Muscle of leg (tissue), 11 donors: ENCODE results near the gene ZBTB7A. TPM values are rescaled to one million over a fixed set of nuclear protein-coding genes. Genes with fewer than 3 reads are reported as not detected.

Experiments used
- DNase-seq: peaks from one replicate; pipeline ENCODE4 v3.0.0; 2013
- H3K27ac ChIP-seq: one replicate; pipeline ENCODE4 v1.5.1; 2013; ENCODE audit warnings: mild to moderate bottlenecking, low read length, control low read depth
- H3K27me3 ChIP-seq: one replicate; pipeline ENCODE4 v1.6.1; 2013; ENCODE audit warnings: low read length; ENCODE audit not compliant: control insufficient read depth, insufficient read depth
- H3K36me3 ChIP-seq: one replicate; pipeline ENCODE4 v1.6.1; 2013; ENCODE audit warnings: low read length; ENCODE audit not compliant: control insufficient read depth, insufficient read depth
- H3K4me1 ChIP-seq: one replicate; pipeline ENCODE4 v1.6.1; 2013; ENCODE audit warnings: low read length; ENCODE audit not compliant: control insufficient read depth, insufficient read depth
- H3K4me3 ChIP-seq: one replicate; pipeline ENCODE4 v1.5.1; 2013; ENCODE audit warnings: low read length, control low read depth
- H3K9me3 ChIP-seq: replicated peaks from 2 replicates; pipeline ENCODE4 v1.6.1; 2013; ENCODE audit warnings: low read depth, low read length; ENCODE audit not compliant: control insufficient read depth
- WGBS: methylation state at CpG from one replicate; pipeline ENCODE4 v1.1.5; 2013; ENCODE audit warnings: missing lambda C conversion rate; ENCODE audit not compliant: insufficient coverage; 5-methylcytosine and 5-hydroxymethylcytosine counted together
- polyA plus RNA-seq, 8 donors: library from polyadenylated mRNA; unstranded; fragments of 120-200 nt; gene quantifications; one replicate each; pipeline versions ENCODE4 v1.2.1 to v1.2.3, GENCODE V29; 2013; ENCODE audit warnings: inconsistent platforms in 1 of 8, low replicate concordance in 1 of 8; ENCODE audit not compliant: insufficient read length in 8 of 8, insufficient read depth in 1 of 8
- total RNA-seq: library from RNA; stranded (reverse); fragments of 120-200 nt; gene quantifications from one replicate; pipeline ENCODE4 v1.2.4, GENCODE V29; 2013

The ZBTB7A gene
- total and polyA plus RNA-seq, 9 donors: 4.2 to 10.9 (median 8.2) TPM

- 95% methylated on average over 31 of the region's 35 CpGs for WGBS
- H3K36me3 ChIP-seq: peaks cover 80% of the 10 kb centered on the region
- H3K9me3 ChIP-seq: no peaks in the 10 kb centered on the region
- peaks cover 24% of the 10 kb centered on the region for H3K4me1 ChIP-seq
- no peak overlapping the region for H3K27ac ChIP-seq
- no peak for DNase-seq
- no peak overlapping the region for H3K4me3 ChIP-seq
- H3K27me3 ChIP-seq: no peaks in the 10 kb centered on the region
Measured at GRCh38 chr19:4094761-4095487, 28.2 kb upstream of the ZBTB7A start.

GRCh38 chr19:4094291-4094690 is 27.6 kb upstream of the ZBTB7A start:
- peaks cover 83% of the 10 kb centered on the region for H3K36me3 ChIP-seq
- H3K4me3 ChIP-seq: no peak overlapping the region
- peaks cover 19% of the 10 kb centered on the region for H3K4me1 ChIP-seq
- H3K27me3 ChIP-seq: no peaks in the 10 kb centered on the region
- H3K27ac ChIP-seq: no peak overlapping the region
- 100% methylated on average over 10 of the region's 19 CpGs for WGBS
- no peak for DNase-seq
- H3K9me3 ChIP-seq: no peaks in the 10 kb centered on the region

- peaks cover 16% of the 10 kb centered on the region for H3K4me1 ChIP-seq
- peaks cover 81% of the 10 kb centered on the region for H3K36me3 ChIP-seq
- no peak for DNase-seq
- 91% methylated on average over 9 of the region's 18 CpGs for WGBS
- no peaks in the 10 kb centered on the region for H3K9me3 ChIP-seq
- H3K27ac ChIP-seq: no peak overlapping the region
- H3K4me3 ChIP-seq: no peak overlapping the region
- no peaks in the 10 kb centered on the region for H3K27me3 ChIP-seq
Measured at GRCh38 chr19:4093643-4094175, 27.0 kb upstream of the ZBTB7A start.

GRCh38 chr19:4090356-4091220 is 23.9 kb upstream of the ZBTB7A start:
- Histone ChIP-seq H3K27me3 (no peaks in the 10 kb centered on the region), H3K27ac (no peak overlapping the region), H3K9me3 (no peaks in the 10 kb centered on the region), H3K4me1 (peaks cover 2% of the 10 kb centered on the region), H3K36me3 (peaks cover 58% of the 10 kb centered on the region), H3K4me3 (no peak overlapping the region)
- 83% methylated on average over 35 of the region's 52 CpGs for WGBS
- DNase-seq: no peak

GRCh38 chr19:4089946-4090345 is 23.2 kb upstream of the ZBTB7A start:
- no peak overlapping the region for H3K4me3 ChIP-seq
- peaks cover 53% of the 10 kb centered on the region for H3K36me3 ChIP-seq
- 88% methylated on average over 22 of the region's 22 CpGs for WGBS
- no peaks in the 10 kb centered on the region for H3K9me3 ChIP-seq
- no peak for DNase-seq
- no peaks in the 10 kb centered on the region for H3K27me3 ChIP-seq
- H3K4me1 ChIP-seq: peaks cover 2% of the 10 kb centered on the region
- no peak overlapping the region for H3K27ac ChIP-seq

- no peak overlapping the region for H3K27ac ChIP-seq
- DNase-seq: no peak
- peaks cover 48% of the 10 kb centered on the region for H3K36me3 ChIP-seq
- no peaks in the 10 kb centered on the region for H3K27me3 ChIP-seq
- 67% methylated on average over 24 of the region's 26 CpGs for WGBS
- no peak overlapping the region for H3K4me3 ChIP-seq
- no peaks in the 10 kb centered on the region for H3K9me3 ChIP-seq
- peaks cover 4% of the 10 kb centered on the region for H3K4me1 ChIP-seq
Measured at GRCh38 chr19:4089400-4089908, 22.8 kb upstream of the ZBTB7A start.

- Histone ChIP-seq H3K27me3 (no peaks in the 10 kb centered on the region), H3K4me3 (no peak overlapping the region), H3K27ac (no peak overlapping the region), H3K9me3 (no peaks in the 10 kb centered on the region), H3K36me3 (peaks cover 43% of the 10 kb centered on the region), H3K4me1 (peaks cover 9% of the 10 kb centered on the region)
- WGBS: 80% methylated on average over 1 of the region's 2 CpGs
- DNase-seq: no peak
Measured at GRCh38 chr19:4088975-4089374, 22.3 kb upstream of the ZBTB7A start.

- H3K27ac ChIP-seq: no peak overlapping the region
- peaks cover 12% of the 10 kb centered on the region for H3K4me1 ChIP-seq
- H3K36me3 ChIP-seq: peaks cover 34% of the 10 kb centered on the region
- DNase-seq: no peak
- no peaks in the 10 kb centered on the region for H3K27me3 ChIP-seq
- no peak overlapping the region for H3K4me3 ChIP-seq
- no peaks in the 10 kb centered on the region for H3K9me3 ChIP-seq
- WGBS: 79% methylated on average over 20 of the region's 31 CpGs
Measured at GRCh38 chr19:4087787-4088679, 21.3 kb upstream of the ZBTB7A start.

GRCh38 chr19:4086411-4086867 is 19.7 kb upstream of the ZBTB7A start:
- Histone ChIP-seq H3K4me1 (peaks cover 12% of the 10 kb centered on the region), H3K4me3 (no peak overlapping the region), H3K27ac (no peak overlapping the region), H3K27me3 (no peaks in the 10 kb centered on the region), H3K36me3 (peaks cover 22% of the 10 kb centered on the region), H3K9me3 (no peaks in the 10 kb centered on the region)
- DNase-seq: no peak
- 52% methylated on average over 7 of the region's 17 CpGs for WGBS
